HG03159 (cell line): ENCODE measurements around the gene RASAL2.
"Not testable (repeated sequence)": the region's sequence is repeated elsewhere in the genome, so short reads cannot be mapped to it uniquely, and the experiment has no call there.

Source experiments
- ATAC-seq: cut with Tn5 transposase; IDR thresholded peaks from one replicate; pipeline ENCODE4 v1.9.1; 2021; ENCODE audit warnings: mild to moderate bottlenecking, moderate library complexity; ENCODE audit not compliant: unreplicated experiment

Gene RASAL2

GRCh38 chr1:178273707-178274410 is 180.0 kb downstream of the RASAL2 start:
- ATAC-seq = no peak

- ATAC-seq = no peak
Measured at GRCh38 chr1:178275049-178275448, 181.1 kb downstream of the RASAL2 start.

- no peak for ATAC-seq
Measured at GRCh38 chr1:178275553-178275952, 181.6 kb downstream of the RASAL2 start.

- no peak for ATAC-seq
Measured at GRCh38 chr1:178277793-178278530, 184.1 kb downstream of the RASAL2 start.

- ATAC-seq = no peak
Measured at GRCh38 chr1:178278916-178279686, 185.2 kb downstream of the RASAL2 start.

GRCh38 chr1:178282949-178283367 is 189.1 kb downstream of the RASAL2 start:
- no peak for ATAC-seq

- no peak for ATAC-seq
Measured at GRCh38 chr1:178283409-178283808, 189.5 kb downstream of the RASAL2 start.

GRCh38 chr1:178284058-178284457 is 190.2 kb downstream of the RASAL2 start:
- ATAC-seq = no peak

- ATAC-seq = no peak
Measured at GRCh38 chr1:178291166-178291565, 197.3 kb downstream of the RASAL2 start.

GRCh38 chr1:178294654-178295053 is 200.8 kb downstream of the RASAL2 start:
- ATAC-seq = no peak

- ATAC-seq = no peak
Measured at GRCh38 chr1:178300352-178300699, 206.4 kb downstream of the RASAL2 start.

- ATAC-seq = no peak
Measured at GRCh38 chr1:178301141-178301540, 207.2 kb downstream of the RASAL2 start.

GRCh38 chr1:178307264-178307663 is 213.4 kb downstream of the RASAL2 start:
- no peak for ATAC-seq

- ATAC-seq = no peak
Measured at GRCh38 chr1:178308438-178308837, 214.5 kb downstream of the RASAL2 start.

- peak; percentile 89 for ATAC-seq
Measured at GRCh38 chr1:178310685-178311105, 216.8 kb downstream of the RASAL2 start.

GRCh38 chr1:178311164-178311563 is 217.3 kb downstream of the RASAL2 start:
- ATAC-seq = no peak

GRCh38 chr1:178320280-178320982 is 226.5 kb downstream of the RASAL2 start:
- ATAC-seq = not testable (repeated sequence)

- no peak for ATAC-seq
Measured at GRCh38 chr1:178323067-178323466, 229.2 kb downstream of the RASAL2 start.

- no peak for ATAC-seq
Measured at GRCh38 chr1:178324003-178324402, 230.1 kb downstream of the RASAL2 start.

- no peak for ATAC-seq
Measured at GRCh38 chr1:178328728-178329127, 234.8 kb downstream of the RASAL2 start.

- no peak for ATAC-seq
Measured at GRCh38 chr1:178330153-178330552, 236.2 kb downstream of the RASAL2 start.
